Neural progenitor cell (in vitro differentiated cells): ENCODE data around the gene SFSWAP. TPM values are rescaled to one million over a fixed set of nuclear protein-coding genes. Genes with fewer than 3 reads are reported as not detected.

Experiments
- DNase-seq: peaks from one replicate; pipeline ENCODE4 v3.0.0-alpha.2; 2016; ENCODE audit warnings: low spot score
- H2AFZ ChIP-seq: fragments of 200-600 bp; sonication (generic); replicated peaks from 2 replicates; pipeline ENCODE4 v1.6.1; 2016; ENCODE audit warnings: antibody characterized with exemption
- H3F3A ChIP-seq: fragments of 200-600 bp; sonication (generic); 2 replicates; pipeline ENCODE4 v1.6.1; 2016; ENCODE audit warnings: antibody characterized with exemption, low read depth
- H3K27ac ChIP-seq: fragments of 200-600 bp; sonication (generic); 2 replicates; pipeline ENCODE4 v1.5.1; 2016; ENCODE audit warnings: mild to moderate bottlenecking
- H3K27me3 ChIP-seq: fragments of 200-600 bp; sonication (generic); 2 replicates; pipeline ENCODE4 v1.6.1; 2016; ENCODE audit warnings: mild to moderate bottlenecking, moderate library complexity
- H3K36me3 ChIP-seq: fragments of 200-600 bp; sonication (generic); 2 replicates; pipeline ENCODE4 v1.5.1; 2016
- H3K4me1 ChIP-seq: fragments of 200-600 bp; sonication (generic); 2 replicates; pipeline ENCODE4 v1.6.1; 2016; ENCODE audit warnings: mixed run types
- H3K4me2 ChIP-seq: fragments of 200-600 bp; sonication (generic); 2 replicates; pipeline ENCODE4 v1.6.1; 2016
- H3K4me3 ChIP-seq: fragments of 200-600 bp; sonication (generic); 2 replicates; pipeline ENCODE4 v1.5.1; 2016
- H3K79me2 ChIP-seq: fragments of 200-600 bp; sonication (generic); 2 replicates; pipeline ENCODE4 v1.6.1; 2016; ENCODE audit warnings: low read depth
- H3K9ac ChIP-seq: fragments of 200-600 bp; sonication (generic); 2 replicates; pipeline ENCODE4 v1.6.1; 2016
- H3K9me3 ChIP-seq: fragments of 200-600 bp; sonication (generic); 2 replicates; pipeline ENCODE4 v1.5.1; 2016; ENCODE audit warnings: low read depth
- H4K20me1 ChIP-seq: fragments of 200-600 bp; sonication (generic); 2 replicates; pipeline ENCODE4 v1.6.1; 2016; ENCODE audit warnings: low read depth
- H3K27ac Mint-ChIP-seq: 3 replicates; pipeline ENCODE4 v1.8.0; 2021; ENCODE audit warnings: mixed read lengths
- H3K27me3 Mint-ChIP-seq: 2 replicates; pipeline ENCODE4 v1.8.0; 2022; ENCODE audit warnings: low read depth, mild to moderate bottlenecking, inconsistent platforms, moderate library complexity, mixed read lengths; ENCODE audit not compliant: insufficient read depth
- H3K36me3 Mint-ChIP-seq: 3 replicates; pipeline ENCODE4 v1.8.0; 2021; ENCODE audit warnings: mixed read lengths
- H3K4me1 Mint-ChIP-seq: 3 replicates; pipeline ENCODE4 v1.8.0; 2021; ENCODE audit warnings: mixed read lengths
- H3K4me3 Mint-ChIP-seq: 3 replicates; pipeline ENCODE4 v1.8.0; 2021; ENCODE audit warnings: mild to moderate bottlenecking, moderate library complexity, mixed read lengths
- H3K9me3 Mint-ChIP-seq: 3 replicates; pipeline ENCODE4 v1.8.0; 2020; ENCODE audit warnings: mixed read lengths
- CTCF ChIP-seq: fragments of 200-600 bp; sonication (generic); IDR thresholded peaks from 2 replicates; pipeline ENCODE4 v1.5.1; 2017; ENCODE audit warnings: antibody characterized with exemption, mild to moderate bottlenecking
- EZH2 ChIP-seq: fragments of 200-600 bp; sonication (generic); IDR thresholded peaks from 2 replicates; pipeline ENCODE4 v1.6.1; 2017; ENCODE audit warnings: antibody characterized with exemption, mild to moderate bottlenecking, moderate library complexity
- EZH2phosphoT487 ChIP-seq: fragments of 200-600 bp; sonication (generic); IDR thresholded peaks from 2 replicates; pipeline ENCODE4 v1.6.1; 2017; ENCODE audit warnings: antibody characterized with exemption
- total RNA-seq: library from RNA; depleted of rRNA; stranded (reverse); fragments of >200 nt; gene quantifications from 2 replicates; pipeline ENCODE4 v1.2.3, GENCODE V29; 2015; ENCODE audit warnings: low replicate concordance

The SFSWAP gene
- total RNA-seq, 1 donor from 2014 or later: 37.0 TPM

GRCh38 chr12:131711551-131712205 lies 788 bp downstream of the SFSWAP start:
- peaks cover 3% of the 10 kb centered on the region for H3K9me3 Mint-ChIP-seq
- Histone ChIP-seq H3K4me3 (peak overlapping the region; percentile 88), H3K4me2 (peak overlapping the region; percentile 91), H3K27me3 (no peaks in the 10 kb centered on the region), H3K36me3 (peaks cover 17% of the 10 kb centered on the region), H3K9me3 (no peaks in the 10 kb centered on the region), H3K9ac (peak overlapping the region; percentile 98), H4K20me1 (peaks cover 15% of the 10 kb centered on the region), H3K4me1 (peaks cover 15% of the 10 kb centered on the region), H3K27ac (no peak overlapping the region), H3F3A (peaks cover 4% of the 10 kb centered on the region), H3K79me2 (peaks cover 31% of the 10 kb centered on the region), H2AFZ (peak overlapping the region; percentile 99)
- peaks cover 2% of the 10 kb centered on the region for H3K27me3 Mint-ChIP-seq
- TF ChIP-seq EZH2phosphoT487 (no peak), CTCF (no peak), EZH2 (no peak)
- H3K4me1 Mint-ChIP-seq: peaks cover 18% of the 10 kb centered on the region
- peak overlapping the region; percentile 94 for H3K27ac Mint-ChIP-seq
- peaks cover 10% of the 10 kb centered on the region for H3K36me3 Mint-ChIP-seq
- DNase-seq: peak; percentile 21
- H3K4me3 Mint-ChIP-seq: peak overlapping the region; percentile 99

GRCh38 chr12:131713349-131713748 lies 2.5 kb downstream of the SFSWAP start:
- no peak overlapping the region for H2AFZ ChIP-seq
- Mint-ChIP-seq H3K27me3 (peaks cover 2% of the 10 kb centered on the region), H3K9me3 (peaks cover 3% of the 10 kb centered on the region), H3K4me3 (peak overlapping the region; percentile 76), H3K4me1 (peaks cover 18% of the 10 kb centered on the region), H3K36me3 (peaks cover 12% of the 10 kb centered on the region), H3K27ac (no peak overlapping the region)
- no peak for TF ChIP-seq EZH2
- peak; percentile 18 for TF ChIP-seq CTCF
- no peak for TF ChIP-seq EZH2phosphoT487
- no peak overlapping the region for H3K9ac ChIP-seq
- H3K27me3 ChIP-seq: no peaks in the 10 kb centered on the region
- no peaks in the 10 kb centered on the region for H3K9me3 ChIP-seq
- H3K4me2 ChIP-seq: peak overlapping the region; percentile 91
- no peak overlapping the region for H3K27ac ChIP-seq
- peaks cover 30% of the 10 kb centered on the region for H3K36me3 ChIP-seq
- no peak overlapping the region for H3K4me3 ChIP-seq
- H3K79me2 ChIP-seq: peaks cover 31% of the 10 kb centered on the region
- peak; percentile 16 for DNase-seq
- peaks cover 4% of the 10 kb centered on the region for H3F3A ChIP-seq
- peaks cover 15% of the 10 kb centered on the region for H3K4me1 ChIP-seq
- H4K20me1 ChIP-seq: peaks cover 15% of the 10 kb centered on the region

- no peak overlapping the region for H2AFZ ChIP-seq
- peaks cover 14% of the 10 kb centered on the region for H3K4me1 Mint-ChIP-seq
- peaks cover 4% of the 10 kb centered on the region for H3F3A ChIP-seq
- H3K27ac Mint-ChIP-seq: no peak overlapping the region
- no peak overlapping the region for H3K4me2 ChIP-seq
- TF ChIP-seq CTCF (no peak), EZH2 (no peak), EZH2phosphoT487 (no peak)
- peaks cover 31% of the 10 kb centered on the region for H3K79me2 ChIP-seq
- H3K9me3 Mint-ChIP-seq: peaks cover 2% of the 10 kb centered on the region
- peaks cover 15% of the 10 kb centered on the region for H3K4me1 ChIP-seq
- peaks cover 16% of the 10 kb centered on the region for H3K36me3 Mint-ChIP-seq
- H3K4me3 Mint-ChIP-seq: no peak overlapping the region
- no peaks in the 10 kb centered on the region for H3K27me3 ChIP-seq
- peaks cover 15% of the 10 kb centered on the region for H4K20me1 ChIP-seq
- DNase-seq: no peak
- H3K4me3 ChIP-seq: no peak overlapping the region
- peaks cover 30% of the 10 kb centered on the region for H3K36me3 ChIP-seq
- no peak overlapping the region for H3K27ac ChIP-seq
- no peak overlapping the region for H3K9ac ChIP-seq
- no peaks in the 10 kb centered on the region for H3K9me3 ChIP-seq
- peaks cover 2% of the 10 kb centered on the region for H3K27me3 Mint-ChIP-seq
Observed at GRCh38 chr12:131714759-131715158, 3.9 kb downstream of the SFSWAP start.
